Measurements from ENCODE around the gene TMEM80. TPM values are rescaled to one million over a fixed set of nuclear protein-coding genes. Genes with fewer than 3 reads are reported as not detected.
A peak's percentile ranks its signal among the peaks of the same experiment; 100 is the strongest.
"Not testable (repeated sequence)": the region's sequence is repeated elsewhere in the genome, so short reads cannot be mapped to it uniquely, and the experiment has no call there.

The TMEM80 gene
- total and polyA plus RNA-seq, 9 donors = 10.1 to 26.0 (median 19.2) TPM

DNA sequence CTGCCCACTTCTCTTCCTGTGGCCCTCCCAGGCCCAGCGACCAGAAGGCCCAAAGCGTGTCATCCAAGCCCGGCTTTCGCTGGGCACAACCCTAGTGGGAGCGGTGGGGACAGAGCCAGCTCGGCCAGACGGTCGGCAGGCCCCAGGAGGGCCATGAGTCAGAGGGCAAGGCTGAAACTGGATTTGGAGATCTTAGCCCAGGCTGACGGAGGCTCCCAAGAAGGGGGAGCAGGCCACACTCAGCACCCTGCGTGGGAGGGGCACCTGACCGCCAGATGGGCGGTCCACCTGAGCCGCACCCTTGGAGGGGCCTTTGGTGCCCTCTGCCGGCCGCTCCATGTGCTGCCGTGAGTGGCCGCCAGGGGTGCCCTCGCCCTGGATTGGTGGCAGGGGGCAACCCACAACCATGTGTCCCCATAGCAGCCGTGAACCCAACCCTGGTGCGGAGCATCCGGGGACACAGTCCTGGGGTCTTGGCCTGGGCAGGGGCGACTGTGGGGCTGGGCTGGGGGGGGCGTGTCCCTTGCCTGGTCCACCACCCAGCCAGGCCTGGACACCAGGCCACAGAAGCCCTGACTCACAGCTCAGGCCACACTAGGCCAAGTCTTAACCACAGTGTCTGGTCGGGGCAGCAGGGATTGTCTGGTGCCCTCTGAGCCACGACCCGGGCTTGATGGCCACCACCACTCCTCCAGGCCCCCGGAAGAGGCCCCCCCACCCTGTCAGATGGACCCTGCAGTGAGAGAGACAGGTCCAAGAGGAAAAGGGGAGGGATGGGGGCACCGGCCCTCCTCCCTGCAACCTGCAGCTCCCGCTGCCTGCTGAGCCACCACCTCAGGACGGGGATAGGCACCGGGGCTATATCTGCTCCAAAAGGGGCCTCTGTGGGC, 32.5 kb downstream of the TMEM80 start:
- no peak overlapping the region for H3K27ac ChIP-seq (ENCODE audit: low read length)

DNA sequence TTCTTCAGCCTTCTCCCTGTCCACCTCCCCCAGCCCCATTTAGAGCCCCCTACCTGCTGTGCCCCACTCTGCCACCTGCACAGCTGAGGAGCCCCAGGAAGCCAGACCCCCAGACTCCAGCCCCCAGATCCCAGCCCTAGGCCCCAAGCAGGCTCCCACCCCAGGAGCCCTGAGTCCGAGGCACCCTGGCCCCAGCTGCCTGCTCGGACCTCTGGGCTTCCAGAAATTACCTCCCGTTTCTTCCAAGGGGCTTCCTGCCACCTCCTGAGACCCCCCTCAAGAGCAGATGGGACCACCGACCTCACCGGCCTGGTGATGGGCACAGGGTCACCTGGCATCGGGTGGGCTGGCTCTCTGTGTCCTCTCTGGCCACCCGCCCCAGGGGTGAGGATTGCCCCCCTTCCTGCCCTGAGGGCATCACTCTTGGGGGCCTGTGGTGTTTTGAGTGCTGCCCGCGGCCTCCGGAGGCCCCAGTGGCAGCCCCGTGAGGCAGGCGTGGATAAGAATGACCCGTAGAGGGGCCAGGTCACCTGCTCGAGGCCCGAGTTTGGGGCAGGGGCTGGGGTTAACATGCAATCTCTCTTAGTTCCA, 33.4 kb downstream of the TMEM80 start:
- DNase-seq = no peak
- H3K36me3 ChIP-seq (ENCODE audit: control insufficient read depth, insufficient read depth, low read length) = no peaks in the 10 kb centered on the region
- H3K4me1 ChIP-seq (ENCODE audit: control insufficient read depth, insufficient read depth, low read length) = peaks cover 31% of the 10 kb centered on the region
- H3K9me3 ChIP-seq (replicated peaks; ENCODE audit: control insufficient read depth, low read depth, low read length) = no peaks in the 10 kb centered on the region
- H3K27ac ChIP-seq (ENCODE audit: low read length) = no peak overlapping the region
- H3K4me3 ChIP-seq (ENCODE audit: low read length) = no peak overlapping the region
- WGBS (ENCODE audit: insufficient coverage) = 87% methylated on average over 7 of the region's 15 CpGs
- peaks cover 61% of the 10 kb centered on the region for H3K27me3 ChIP-seq (ENCODE audit: control insufficient read depth, insufficient read depth, low read length)

More for the DNA sequence above, 32.5 kb downstream of the TMEM80 start:
- Histone ChIP-seq H3K4me3 (ENCODE audit: low read length) (no peak overlapping the region), H3K27me3 (ENCODE audit: control insufficient read depth, insufficient read depth, low read length) (peaks cover 63% of the 10 kb centered on the region), H3K36me3 (ENCODE audit: control insufficient read depth, insufficient read depth, low read length) (no peaks in the 10 kb centered on the region), H3K9me3 (replicated peaks; ENCODE audit: control insufficient read depth, low read depth, low read length) (no peaks in the 10 kb centered on the region), H3K4me1 (ENCODE audit: control insufficient read depth, insufficient read depth, low read length) (peaks cover 31% of the 10 kb centered on the region)
- 14% methylated on average over 18 of the region's 31 CpGs for WGBS (ENCODE audit: insufficient coverage)
- DNase-seq = peak; percentile 62

DNA sequence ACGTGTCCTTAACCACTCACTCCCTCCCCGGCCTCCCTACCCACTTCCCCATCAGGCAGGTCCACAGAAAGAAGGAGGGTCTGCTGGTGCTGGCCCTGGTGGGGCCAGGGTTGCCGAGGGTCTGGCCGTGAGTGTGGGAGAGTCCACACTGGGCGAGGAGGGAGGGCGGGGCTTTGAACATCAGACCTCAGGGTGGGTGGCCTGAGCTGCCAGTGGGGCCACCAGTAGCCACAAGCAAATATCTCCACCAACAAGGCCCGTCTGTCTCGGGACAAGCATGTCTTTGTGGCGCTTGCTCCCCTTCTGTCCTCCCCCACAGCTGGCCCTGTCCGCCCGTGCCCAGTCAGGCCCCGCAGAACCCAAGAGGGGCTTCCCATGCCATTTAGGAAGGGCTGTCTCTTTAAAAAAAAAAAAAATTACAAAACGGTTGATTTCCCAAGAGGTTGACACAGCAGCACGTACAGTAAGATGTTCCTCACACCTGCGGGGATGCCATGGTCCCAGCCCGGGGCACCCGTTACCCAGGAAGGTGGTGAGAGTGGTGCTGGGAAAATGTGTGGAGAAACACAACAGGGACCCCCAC, 34.0 kb downstream of the TMEM80 start:
- no peaks in the 10 kb centered on the region for H3K36me3 ChIP-seq (ENCODE audit: control insufficient read depth, insufficient read depth, low read length)
- H3K4me3 ChIP-seq (ENCODE audit: low read length) = no peak overlapping the region
- no peaks in the 10 kb centered on the region for H3K9me3 ChIP-seq (replicated peaks; ENCODE audit: control insufficient read depth, low read depth, low read length)
- DNase-seq = no peak
- H3K27ac ChIP-seq (ENCODE audit: low read length) = no peak overlapping the region
- peaks cover 28% of the 10 kb centered on the region for H3K4me1 ChIP-seq (ENCODE audit: control insufficient read depth, insufficient read depth, low read length)
- H3K27me3 ChIP-seq (ENCODE audit: control insufficient read depth, insufficient read depth, low read length) = peaks cover 55% of the 10 kb centered on the region
- whole genome bisulfite sequencing (ENCODE audit: insufficient coverage) = 80% methylated on average over 1 of the region's 17 CpGs

DNA sequence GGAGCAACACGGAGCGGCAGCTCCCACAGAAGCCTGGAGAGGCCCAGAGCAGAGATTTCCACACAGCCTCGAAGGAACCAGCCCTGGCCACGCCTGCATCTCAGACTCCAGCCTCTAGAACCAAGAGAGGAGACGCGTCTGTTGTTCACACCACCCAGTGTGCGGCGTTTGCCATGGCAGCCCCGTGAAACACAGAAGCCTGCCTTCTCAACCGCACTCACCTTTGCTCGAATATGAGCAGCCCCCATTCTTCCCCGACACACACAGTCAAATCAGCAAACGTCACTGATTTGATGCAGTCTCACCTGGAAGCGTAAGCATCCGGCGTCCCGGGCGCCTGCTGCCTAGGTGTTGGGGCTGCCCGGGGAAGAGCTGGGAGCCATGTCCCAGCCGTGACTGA, 37.5 kb downstream of the TMEM80 start:
- Histone ChIP-seq H3K27ac (ENCODE audit: low read length) (no peak overlapping the region), H3K27me3 (ENCODE audit: control insufficient read depth, insufficient read depth, low read length) (peaks cover 32% of the 10 kb centered on the region), H3K4me3 (ENCODE audit: low read length) (no peak overlapping the region), H3K4me1 (ENCODE audit: control insufficient read depth, insufficient read depth, low read length) (peaks cover 1% of the 10 kb centered on the region), H3K9me3 (replicated peaks; ENCODE audit: control insufficient read depth, low read depth, low read length) (no peaks in the 10 kb centered on the region), H3K36me3 (ENCODE audit: control insufficient read depth, insufficient read depth, low read length) (no peaks in the 10 kb centered on the region)
- 79% methylated on average over 17 of the region's 20 CpGs for WGBS (ENCODE audit: insufficient coverage)
- no peak for DNase-seq

DNA sequence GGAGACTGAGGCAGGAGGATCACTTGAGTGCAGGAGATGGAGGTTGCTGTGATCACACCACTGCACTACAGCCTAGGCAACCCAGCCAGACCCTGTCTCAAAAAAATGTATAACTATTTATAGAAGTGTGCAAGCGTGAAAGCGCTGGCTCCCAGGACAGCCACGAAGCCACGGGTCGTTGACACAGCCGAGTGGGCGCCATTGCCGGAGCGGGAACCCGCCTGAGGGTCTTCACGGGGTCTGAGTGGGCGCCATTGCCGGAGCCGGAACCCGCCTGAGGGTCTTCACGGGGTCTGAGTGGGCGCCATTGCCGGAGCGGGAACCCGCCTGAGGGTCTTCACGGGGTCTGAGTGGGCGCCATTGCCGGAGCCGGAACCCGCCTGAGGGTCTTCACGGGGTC, 38.9 kb downstream of the TMEM80 start:
- H3K27me3 ChIP-seq (ENCODE audit: control insufficient read depth, insufficient read depth, low read length) = peaks cover 23% of the 10 kb centered on the region
- WGBS (ENCODE audit: insufficient coverage) = 93% methylated on average over 6 of the region's 26 CpGs
- not testable (repeated sequence) for DNase-seq; H3K4me3 ChIP-seq (ENCODE audit: low read length); H3K4me1 ChIP-seq (ENCODE audit: control insufficient read depth, insufficient read depth, low read length); H3K36me3 ChIP-seq (ENCODE audit: control insufficient read depth, insufficient read depth, low read length); H3K9me3 ChIP-seq (replicated peaks; ENCODE audit: control insufficient read depth, low read depth, low read length); H3K27ac ChIP-seq (ENCODE audit: low read length)

DNA sequence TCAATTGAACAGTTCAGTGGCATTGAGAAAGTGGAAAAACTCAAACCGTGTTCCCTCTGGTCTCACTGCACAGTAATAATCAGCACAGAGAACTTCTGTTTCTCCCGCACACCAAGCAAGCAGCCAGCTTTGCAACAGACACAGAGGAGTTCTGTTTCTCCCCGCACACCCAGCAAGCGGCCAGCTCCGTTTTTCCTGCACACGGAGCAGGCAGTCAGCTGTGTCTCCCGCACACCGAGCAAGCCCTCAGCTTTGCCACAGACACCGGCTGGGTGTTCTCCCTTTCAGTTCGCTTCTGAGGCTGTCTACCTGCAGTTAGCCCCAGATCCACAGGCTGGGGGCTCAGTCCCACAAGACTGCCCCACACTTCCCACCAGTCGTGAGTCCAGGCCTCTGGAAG, 41.8 kb downstream of the TMEM80 start:
- H3K36me3 ChIP-seq (ENCODE audit: control insufficient read depth, insufficient read depth, low read length) = no peaks in the 10 kb centered on the region
- 20% methylated on average over 10 of the region's 11 CpGs for WGBS (ENCODE audit: insufficient coverage)
- peaks cover 20% of the 10 kb centered on the region for H3K27me3 ChIP-seq (ENCODE audit: control insufficient read depth, insufficient read depth, low read length)
- H3K4me1 ChIP-seq (ENCODE audit: control insufficient read depth, insufficient read depth, low read length) = no peaks in the 10 kb centered on the region
- no peak for DNase-seq
- no peak overlapping the region for H3K27ac ChIP-seq (ENCODE audit: low read length)
- no peak overlapping the region for H3K4me3 ChIP-seq (ENCODE audit: low read length)
- no peaks in the 10 kb centered on the region for H3K9me3 ChIP-seq (replicated peaks; ENCODE audit: control insufficient read depth, low read depth, low read length)

DNA sequence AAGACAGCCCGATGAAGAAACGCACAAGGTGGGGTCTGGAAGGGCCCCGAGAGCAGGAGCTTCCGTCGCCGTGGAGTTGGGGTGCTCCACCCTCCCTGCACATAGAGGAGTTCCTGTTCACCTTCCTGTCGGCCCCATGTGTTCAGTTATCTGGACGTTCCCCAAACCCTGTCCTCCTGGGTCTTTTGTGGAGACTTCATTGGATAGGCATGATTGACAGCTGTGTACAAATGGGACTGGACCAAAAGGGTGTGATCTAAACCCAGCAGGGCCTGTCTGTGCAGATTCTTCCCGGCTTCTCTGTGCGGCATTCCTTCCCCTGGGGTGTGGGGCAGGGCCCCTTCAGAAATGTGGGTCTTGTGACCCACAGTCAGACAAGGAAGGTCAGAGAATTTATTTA, 42.3 kb downstream of the TMEM80 start:
- H3K36me3 ChIP-seq (ENCODE audit: control insufficient read depth, insufficient read depth, low read length); H3K4me1 ChIP-seq (ENCODE audit: control insufficient read depth, insufficient read depth, low read length); H3K9me3 ChIP-seq (replicated peaks; ENCODE audit: control insufficient read depth, low read depth, low read length); DNase-seq; H3K27ac ChIP-seq (ENCODE audit: low read length); H3K4me3 ChIP-seq (ENCODE audit: low read length): not testable (repeated sequence)
- 42% methylated on average over 3 of the region's 10 CpGs for WGBS (ENCODE audit: insufficient coverage)
- peaks cover 19% of the 10 kb centered on the region for H3K27me3 ChIP-seq (ENCODE audit: control insufficient read depth, insufficient read depth, low read length)

DNA sequence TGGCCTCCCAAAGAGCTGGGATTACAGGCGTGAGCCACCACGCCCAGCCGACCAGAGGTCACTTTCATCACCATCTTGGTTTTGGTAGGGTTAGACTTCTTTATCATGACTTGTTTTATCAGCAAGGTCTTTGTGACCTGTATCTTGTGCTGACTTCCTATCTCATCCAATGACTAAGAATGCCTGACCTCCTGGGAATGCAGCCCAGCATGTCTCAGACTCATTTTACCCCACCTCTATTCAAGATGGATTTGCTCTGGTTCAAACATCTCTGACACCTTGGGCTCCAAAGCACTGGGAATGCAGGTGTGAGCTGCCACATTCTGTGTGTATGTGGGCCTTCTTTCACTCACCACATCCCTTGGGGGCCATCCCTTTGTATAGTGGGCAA, 46.5 kb downstream of the TMEM80 start:
- Histone ChIP-seq H3K27ac (ENCODE audit: low read length) (no peak overlapping the region), H3K27me3 (ENCODE audit: control insufficient read depth, insufficient read depth, low read length) (peaks cover 9% of the 10 kb centered on the region), H3K9me3 (replicated peaks; ENCODE audit: control insufficient read depth, low read depth, low read length) (no peaks in the 10 kb centered on the region), H3K36me3 (ENCODE audit: control insufficient read depth, insufficient read depth, low read length) (no peaks in the 10 kb centered on the region), H3K4me1 (ENCODE audit: control insufficient read depth, insufficient read depth, low read length) (peaks cover 4% of the 10 kb centered on the region), H3K4me3 (ENCODE audit: low read length) (no peak overlapping the region)
- DNase-seq = no peak
- whole genome bisulfite sequencing (ENCODE audit: insufficient coverage) = 96% methylated on average over 3 of the region's 3 CpGs

DNA sequence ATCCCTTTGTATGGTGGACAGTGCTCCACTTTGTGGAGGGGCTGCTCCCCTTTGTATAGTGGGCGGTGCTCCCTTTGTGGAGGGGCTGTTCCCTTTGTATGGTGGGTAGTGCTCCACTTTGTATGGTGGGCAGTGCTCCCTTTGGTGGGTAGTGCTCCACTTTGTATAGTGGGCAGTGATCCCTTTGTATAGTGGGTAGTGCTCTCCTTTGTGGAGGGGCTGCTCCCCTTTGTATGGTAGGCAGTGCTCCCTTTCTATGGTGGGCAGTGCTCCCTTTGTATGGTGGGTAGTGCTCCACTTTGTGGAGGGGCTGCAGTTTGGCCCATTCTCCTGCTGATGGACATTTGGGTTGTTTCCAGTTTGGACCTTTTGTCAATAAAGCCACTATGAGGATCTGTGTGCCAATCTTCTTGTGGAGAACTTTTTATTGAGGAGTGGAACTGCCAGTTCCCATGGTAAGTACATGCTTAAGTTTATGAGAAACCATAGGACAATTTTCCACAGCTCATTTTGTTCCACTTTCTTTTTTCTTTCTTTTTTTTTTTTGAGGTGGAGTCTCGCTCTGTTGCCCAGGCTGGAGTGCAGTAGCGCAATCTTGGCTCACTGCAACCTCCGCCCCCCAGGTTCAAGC, 47.1 kb downstream of the TMEM80 start:
- peaks cover 4% of the 10 kb centered on the region for H3K4me1 ChIP-seq (ENCODE audit: control insufficient read depth, insufficient read depth, low read length)
- WGBS (ENCODE audit: insufficient coverage) = 100% methylated on average over 1 of the region's 4 CpGs
- H3K36me3 ChIP-seq (ENCODE audit: control insufficient read depth, insufficient read depth, low read length) = no peaks in the 10 kb centered on the region
- no peak overlapping the region for H3K4me3 ChIP-seq (ENCODE audit: low read length)
- H3K9me3 ChIP-seq (replicated peaks; ENCODE audit: control insufficient read depth, low read depth, low read length) = no peaks in the 10 kb centered on the region
- DNase-seq = no peak
- peaks cover 4% of the 10 kb centered on the region for H3K27me3 ChIP-seq (ENCODE audit: control insufficient read depth, insufficient read depth, low read length)
- no peak overlapping the region for H3K27ac ChIP-seq (ENCODE audit: low read length)

DNA sequence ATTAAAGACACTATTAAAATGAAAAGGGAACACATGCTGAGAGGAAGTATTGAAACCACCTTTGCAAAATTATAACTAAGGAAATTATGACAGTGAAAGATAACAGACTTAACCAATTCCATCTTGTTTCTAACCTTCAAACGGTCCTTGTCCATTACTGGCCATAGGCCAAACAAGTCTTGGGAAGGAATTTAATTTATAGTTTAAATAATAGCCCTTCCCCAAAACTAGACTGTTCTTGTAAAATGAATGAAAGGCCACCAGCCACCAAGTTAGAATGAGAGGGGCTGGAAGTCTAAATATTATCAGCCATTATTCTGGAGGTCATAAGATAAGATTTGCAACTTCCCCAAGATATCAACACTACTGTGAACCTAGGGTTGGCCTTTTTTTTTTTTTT, 49.8 kb downstream of the TMEM80 start:
- peaks cover 17% of the 10 kb centered on the region for H3K4me1 ChIP-seq (ENCODE audit: control insufficient read depth, insufficient read depth, low read length)
- H3K9me3 ChIP-seq (replicated peaks; ENCODE audit: control insufficient read depth, low read depth, low read length) = no peaks in the 10 kb centered on the region
- no peak for DNase-seq
- WGBS (ENCODE audit: insufficient coverage) = no CpG with 5 or more reads among the region's 1 CpG
- no peaks in the 10 kb centered on the region for H3K27me3 ChIP-seq (ENCODE audit: control insufficient read depth, insufficient read depth, low read length)
- no peak overlapping the region for H3K27ac ChIP-seq (ENCODE audit: low read length)
- H3K4me3 ChIP-seq (ENCODE audit: low read length) = no peak overlapping the region
- H3K36me3 ChIP-seq (ENCODE audit: control insufficient read depth, insufficient read depth, low read length) = no peaks in the 10 kb centered on the region

Data from muscle of leg (tissue), 11 donors.